ENCODE results near the gene MRPL58. TPM values are rescaled to one million over a fixed set of nuclear protein-coding genes. Genes with fewer than 3 reads are reported as not detected.

Gene MRPL58
- polyA plus RNA-seq, 1 donor (not counting 4 experiments of a cell fraction or from before 2014, with no cell fraction given) = 61.1 TPM

DNA sequence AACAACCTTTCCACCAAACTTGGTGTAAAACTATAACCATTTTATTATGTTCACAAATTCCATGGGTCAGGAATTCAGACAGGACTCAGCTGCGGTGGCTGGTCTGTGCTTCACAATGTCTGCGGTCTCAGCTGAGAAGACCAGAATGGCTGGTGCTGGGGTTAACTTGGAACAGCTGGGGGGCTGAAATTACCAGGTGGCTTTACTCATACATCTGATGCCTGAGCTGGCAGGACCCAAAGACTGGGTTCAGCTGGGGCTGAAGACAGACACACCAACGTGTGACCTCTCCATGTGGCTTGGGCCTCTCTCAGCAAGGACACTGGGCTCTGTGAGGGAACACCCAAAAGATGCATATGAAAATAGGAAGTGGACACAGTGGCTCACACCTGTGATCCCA, 34.2 kb upstream of the MRPL58 start:
- H3K9me1 ChIP-seq (ENCODE audit: control insufficient read depth, extremely low read depth, insufficient read depth, low read length) = no peaks in the 10 kb centered on the region
- H3K4me3 ChIP-seq (ENCODE audit: control insufficient read depth in 2 of 3, extremely low read depth in 1 of 3, insufficient read depth in 2 of 3, low read depth in 1 of 3, low read length in 3 of 3) = no peak overlapping the region
- peaks cover 17% of the 10 kb centered on the region for H3K4me1 ChIP-seq (ENCODE audit: control insufficient read depth, extremely low read depth, insufficient read depth, low read length)
- H4K20me1 ChIP-seq (ENCODE audit: control insufficient read depth, extremely low read depth, insufficient read depth, low read length) = no peaks in the 10 kb centered on the region
- dilution Hi-C loops (cut with MboI; ENCODE audit: extremely low pct_ligation_motif_present, low sequenced_read_pairs) = no loop called here
- H3K9me3 ChIP-seq (ENCODE audit: control insufficient read depth, low read depth, low read length) = no peaks in the 10 kb centered on the region
- peaks cover 11% of the 10 kb centered on the region for H3K27me3 ChIP-seq (ENCODE audit: control insufficient read depth, extremely low read depth, insufficient read depth, low read length)
- H3K27ac ChIP-seq (ENCODE audit: control insufficient read depth, insufficient read depth, low read length) = no peak overlapping the region
- H3K36me3 ChIP-seq (ENCODE audit: control insufficient read depth in 2 of 2, extremely low read depth in 1 of 2, insufficient read depth in 2 of 2, low read length in 2 of 2) = no peaks in the 10 kb centered on the region
- DNase-seq (ENCODE audit: low read depth, low spot score) (no peak), FAIRE-seq (no peak)
- no peak for TF ChIP-seq EZH2 (IDR thresholded peaks at IDR 0.05; ENCODE audit: low read length)
- TF ChIP-seq, protein P1, sequence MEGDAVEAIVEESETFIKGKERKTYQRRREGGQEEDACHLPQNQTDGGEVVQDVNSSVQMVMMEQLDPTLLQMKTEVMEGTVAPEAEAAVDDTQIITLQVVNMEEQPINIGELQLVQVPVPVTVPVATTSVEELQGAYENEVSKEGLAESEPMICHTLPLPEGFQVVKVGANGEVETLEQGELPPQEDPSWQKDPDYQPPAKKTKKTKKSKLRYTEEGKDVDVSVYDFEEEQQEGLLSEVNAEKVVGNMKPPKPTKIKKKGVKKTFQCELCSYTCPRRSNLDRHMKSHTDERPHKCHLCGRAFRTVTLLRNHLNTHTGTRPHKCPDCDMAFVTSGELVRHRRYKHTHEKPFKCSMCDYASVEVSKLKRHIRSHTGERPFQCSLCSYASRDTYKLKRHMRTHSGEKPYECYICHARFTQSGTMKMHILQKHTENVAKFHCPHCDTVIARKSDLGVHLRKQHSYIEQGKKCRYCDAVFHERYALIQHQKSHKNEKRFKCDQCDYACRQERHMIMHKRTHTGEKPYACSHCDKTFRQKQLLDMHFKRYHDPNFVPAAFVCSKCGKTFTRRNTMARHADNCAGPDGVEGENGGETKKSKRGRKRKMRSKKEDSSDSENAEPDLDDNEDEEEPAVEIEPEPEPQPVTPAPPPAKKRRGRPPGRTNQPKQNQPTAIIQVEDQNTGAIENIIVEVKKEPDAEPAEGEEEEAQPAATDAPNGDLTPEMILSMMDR (optimal IDR thresholded peaks at IDR 0.05 in 1 of 3, IDR thresholded peaks at IDR 0.05 in 1 of 3, conservative IDR thresholded peaks at IDR 0.05 in 1 of 3; ENCODE audit: extremely low read depth in 1 of 3, insufficient read depth in 2 of 3, low read length in 3 of 3) = no peak
- no peak overlapping the region for H3K9ac ChIP-seq (ENCODE audit: control insufficient read depth, extremely low read depth, insufficient read depth, low read length)
- H3K4me2 ChIP-seq (ENCODE audit: control insufficient read depth, extremely low read depth, insufficient read depth, low read depth, low read length) = no peak overlapping the region
- H2AFZ ChIP-seq (ENCODE audit: control insufficient read depth, low read length) = no peak overlapping the region
- no peaks in the 10 kb centered on the region for H3K79me2 ChIP-seq (ENCODE audit: control insufficient read depth, insufficient read depth, low read length)

- Histone ChIP-seq H3K27me3 (ENCODE audit: control insufficient read depth, extremely low read depth, insufficient read depth, low read length) (peaks cover 5% of the 10 kb centered on the region), H3K79me2 (ENCODE audit: control insufficient read depth, insufficient read depth, low read length) (no peaks in the 10 kb centered on the region), H3K36me3 (ENCODE audit: control insufficient read depth in 2 of 2, extremely low read depth in 1 of 2, insufficient read depth in 2 of 2, low read length in 2 of 2) (no peaks in the 10 kb centered on the region), H3K4me3 (ENCODE audit: control insufficient read depth in 2 of 3, extremely low read depth in 1 of 3, insufficient read depth in 2 of 3, low read depth in 1 of 3, low read length in 3 of 3) (no peak overlapping the region), H2AFZ (ENCODE audit: control insufficient read depth, low read length) (no peak overlapping the region), H3K4me1 (ENCODE audit: control insufficient read depth, extremely low read depth, insufficient read depth, low read length) (peaks cover 17% of the 10 kb centered on the region), H3K27ac (ENCODE audit: control insufficient read depth, insufficient read depth, low read length) (no peak overlapping the region), H3K9me3 (ENCODE audit: control insufficient read depth, low read depth, low read length) (no peaks in the 10 kb centered on the region), H3K9ac (ENCODE audit: control insufficient read depth, extremely low read depth, insufficient read depth, low read length) (no peak overlapping the region), H3K4me2 (ENCODE audit: control insufficient read depth, extremely low read depth, insufficient read depth, low read depth, low read length) (no peak overlapping the region), H3K9me1 (ENCODE audit: control insufficient read depth, extremely low read depth, insufficient read depth, low read length) (no peaks in the 10 kb centered on the region), H4K20me1 (ENCODE audit: control insufficient read depth, extremely low read depth, insufficient read depth, low read length) (no peaks in the 10 kb centered on the region)
- no peak for TF ChIP-seq EZH2 (IDR thresholded peaks at IDR 0.05; ENCODE audit: low read length)
- TF ChIP-seq, protein P1 (optimal IDR thresholded peaks at IDR 0.05 in 1 of 3, IDR thresholded peaks at IDR 0.05 in 1 of 3, conservative IDR thresholded peaks at IDR 0.05 in 1 of 3; ENCODE audit: extremely low read depth in 1 of 3, insufficient read depth in 2 of 3, low read length in 3 of 3) = no peak
- DNase-seq (ENCODE audit: low read depth, low spot score) = no peak
- no peak for FAIRE-seq
- dilution Hi-C loops (cut with MboI; ENCODE audit: extremely low pct_ligation_motif_present, low sequenced_read_pairs) = no loop called here
Measured at GRCh38 chr17:74979408-74980146, 32.9 kb upstream of the MRPL58 start.

Data from keratinocyte (primary cell).